ENCODE measurements around the gene NAA40.
"Not testable (repeated sequence)": the region's sequence is repeated elsewhere in the genome, so short reads cannot be mapped to it uniquely, and the experiment has no call there.

The NAA40 gene

GRCh38 chr11:63961608-63962412, 23.0 kb downstream of the NAA40 start:
- peak in 1 of 2 donors; percentile 46 for DNase-seq
- Histone ChIP-seq H3K36me3 (ENCODE audit: control insufficient read depth in 1 of 2, insufficient read depth in 2 of 2, low read length in 2 of 2) (peaks cover 8 to 16% of the 10 kb centered on the region in 2 experiments), H3K27ac (ENCODE audit: low read depth, low read length) (no peak overlapping the region), H3K9ac (ENCODE audit: low read length) (no peak overlapping the region), H2BK12ac (ENCODE audit: low read length) (no peak overlapping the region), H3K27me3 (ENCODE audit: insufficient read depth, low read length) (no peaks in the 10 kb centered on the region), H3K4ac (ENCODE audit: low read depth, low read length) (no peak overlapping the region), H4K8ac (ENCODE audit: low read depth, low read length) (no peak overlapping the region), H4K12ac (ENCODE audit: low read depth, low read length) (no peak overlapping the region), H2BK120ac (ENCODE audit: insufficient read depth, low read length, poor library complexity) (no peak overlapping the region), H3K4me1 (ENCODE audit: control insufficient read depth in 1 of 2, insufficient read depth in 2 of 2, low read length in 2 of 2) (peaks cover 0 to 3% of the 10 kb centered on the region in 2 experiments), H2BK5ac (ENCODE audit: low read depth, low read length, poor library complexity) (no peak overlapping the region), H3K23ac (ENCODE audit: low read length) (no peak overlapping the region), H3K79me1 (ENCODE audit: low read length) (no peaks in the 10 kb centered on the region), H3K14ac (ENCODE audit: low read length) (no peak overlapping the region), H3K79me2 (ENCODE audit: control insufficient read depth, insufficient read depth, low read length, poor library complexity) (no peaks in the 10 kb centered on the region), H3K4me3 (ENCODE audit: low read depth, low read length) (no peak overlapping the region), H2AK5ac (ENCODE audit: low read length) (no peak overlapping the region), H3K9me3 (ENCODE audit: insufficient read depth, low read depth, low read length) (peaks cover 2% of the 10 kb centered on the region), H3K4me2 (ENCODE audit: low read length) (no peak overlapping the region), H4K91ac (ENCODE audit: low read depth, low read length) (no peak overlapping the region), H2AFZ (ENCODE audit: insufficient read depth, low read length, poor library complexity) (no peak overlapping the region), H3K18ac (ENCODE audit: low read length) (no peak overlapping the region)
- WGBS (ENCODE audit: extremely low coverage, insufficient coverage, insufficient read length), result no CpG with 5 or more reads among the region's 19 CpGs

DNA sequence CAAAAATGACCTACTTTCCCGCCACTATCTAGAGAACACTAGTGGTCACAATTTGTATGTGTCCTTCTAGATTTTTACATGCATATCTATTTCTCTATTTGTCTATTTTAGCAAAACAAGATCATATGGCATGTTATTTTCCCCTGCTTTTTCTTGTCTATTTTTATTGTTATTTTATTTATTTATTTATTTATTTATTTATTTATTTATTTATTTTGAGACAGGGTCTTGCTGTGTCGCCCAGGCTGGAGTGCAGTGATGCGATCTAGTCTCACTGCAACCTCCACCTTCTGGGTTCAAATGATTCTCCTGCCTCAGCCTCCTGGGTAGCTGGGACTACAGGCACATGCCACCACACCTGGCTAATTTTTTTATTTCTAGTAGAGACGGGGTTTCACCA, 25.1 kb downstream of the NAA40 start:
- H3K79me2 ChIP-seq (ENCODE audit: control insufficient read depth, insufficient read depth, low read length, poor library complexity); H2AK5ac ChIP-seq (ENCODE audit: low read length); H3K4me2 ChIP-seq (ENCODE audit: low read length); H3K79me1 ChIP-seq (ENCODE audit: low read length); H3K36me3 ChIP-seq (ENCODE audit: control insufficient read depth in 1 of 2, insufficient read depth in 2 of 2, low read length in 2 of 2); H4K12ac ChIP-seq (ENCODE audit: low read depth, low read length); H3K23ac ChIP-seq (ENCODE audit: low read length); H2BK120ac ChIP-seq (ENCODE audit: insufficient read depth, low read length, poor library complexity); H3K4me3 ChIP-seq (ENCODE audit: low read depth, low read length); H4K91ac ChIP-seq (ENCODE audit: low read depth, low read length); H3K9ac ChIP-seq (ENCODE audit: low read length); H3K9me3 ChIP-seq (ENCODE audit: insufficient read depth, low read depth, low read length); H4K8ac ChIP-seq (ENCODE audit: low read depth, low read length); H3K18ac ChIP-seq (ENCODE audit: low read length); H3K4ac ChIP-seq (ENCODE audit: low read depth, low read length); H3K27ac ChIP-seq (ENCODE audit: low read depth, low read length); H3K14ac ChIP-seq (ENCODE audit: low read length); H2BK5ac ChIP-seq (ENCODE audit: low read depth, low read length, poor library complexity); H3K27me3 ChIP-seq (ENCODE audit: insufficient read depth, low read length); H2AFZ ChIP-seq (ENCODE audit: insufficient read depth, low read length, poor library complexity); DNase-seq; H3K4me1 ChIP-seq (ENCODE audit: control insufficient read depth in 1 of 2, insufficient read depth in 2 of 2, low read length in 2 of 2); H2BK12ac ChIP-seq (ENCODE audit: low read length): not testable (repeated sequence)
- WGBS (ENCODE audit: extremely low coverage, insufficient coverage, insufficient read length), result no CpG with 5 or more reads among the region's 4 CpGs

DNA sequence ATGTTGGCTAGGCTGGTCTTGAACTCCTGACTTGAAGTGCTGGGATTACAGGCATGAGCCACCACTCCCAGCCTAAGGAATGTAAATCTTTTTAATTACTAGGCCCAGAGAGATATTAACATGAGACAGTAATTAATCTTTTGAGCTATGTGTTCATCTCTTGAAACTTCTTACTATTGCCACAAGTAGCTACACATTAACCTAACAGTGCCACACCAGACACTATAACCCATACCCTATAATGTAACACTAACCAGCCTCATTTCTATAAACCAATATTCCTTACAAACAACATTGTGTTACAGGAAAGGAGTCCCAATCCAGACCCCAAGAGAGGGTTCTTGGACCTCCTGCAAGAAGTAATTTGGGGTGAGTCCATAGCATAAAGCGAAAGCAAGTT, 27.6 kb downstream of the NAA40 start:
- no peak overlapping the region for H3K9ac ChIP-seq (ENCODE audit: low read length)
- H4K8ac ChIP-seq (ENCODE audit: low read depth, low read length), result no peak overlapping the region
- H2BK120ac ChIP-seq (ENCODE audit: insufficient read depth, low read length, poor library complexity), result no peak overlapping the region
- DNase-seq, result no peak
- peaks cover 0 to 2% of the 10 kb centered on the region in 2 experiments for H3K4me1 ChIP-seq (ENCODE audit: control insufficient read depth in 1 of 2, insufficient read depth in 2 of 2, low read length in 2 of 2)
- no peak overlapping the region for H3K4me3 ChIP-seq (ENCODE audit: low read depth, low read length)
- no peak overlapping the region for H3K14ac ChIP-seq (ENCODE audit: low read length)
- H4K12ac ChIP-seq (ENCODE audit: low read depth, low read length), result no peak overlapping the region
- H2BK5ac ChIP-seq (ENCODE audit: low read depth, low read length, poor library complexity), result no peak overlapping the region
- no peak overlapping the region for H2AFZ ChIP-seq (ENCODE audit: insufficient read depth, low read length, poor library complexity)
- H3K79me1 ChIP-seq (ENCODE audit: low read length), result no peaks in the 10 kb centered on the region
- no peak overlapping the region for H3K4me2 ChIP-seq (ENCODE audit: low read length)
- no peaks in the 10 kb centered on the region for H3K27me3 ChIP-seq (ENCODE audit: insufficient read depth, low read length)
- no peak overlapping the region for H3K27ac ChIP-seq (ENCODE audit: low read depth, low read length)
- no peaks in the 10 kb centered on the region for H3K9me3 ChIP-seq (ENCODE audit: insufficient read depth, low read depth, low read length)
- no peak overlapping the region for H3K23ac ChIP-seq (ENCODE audit: low read length)
- H2AK5ac ChIP-seq (ENCODE audit: low read length), result no peak overlapping the region
- no peak overlapping the region for H3K18ac ChIP-seq (ENCODE audit: low read length)
- no peak overlapping the region for H3K4ac ChIP-seq (ENCODE audit: low read depth, low read length)
- no peaks in the 10 kb centered on the region for H3K36me3 ChIP-seq (ENCODE audit: control insufficient read depth in 1 of 2, insufficient read depth in 2 of 2, low read length in 2 of 2)
- no CpG with 5 or more reads among the region's 1 CpG for WGBS (ENCODE audit: extremely low coverage, insufficient coverage, insufficient read length)
- H4K91ac ChIP-seq (ENCODE audit: low read depth, low read length), result no peak overlapping the region
- H2BK12ac ChIP-seq (ENCODE audit: low read length), result no peak overlapping the region
- no peaks in the 10 kb centered on the region for H3K79me2 ChIP-seq (ENCODE audit: control insufficient read depth, insufficient read depth, low read length, poor library complexity)

DNA sequence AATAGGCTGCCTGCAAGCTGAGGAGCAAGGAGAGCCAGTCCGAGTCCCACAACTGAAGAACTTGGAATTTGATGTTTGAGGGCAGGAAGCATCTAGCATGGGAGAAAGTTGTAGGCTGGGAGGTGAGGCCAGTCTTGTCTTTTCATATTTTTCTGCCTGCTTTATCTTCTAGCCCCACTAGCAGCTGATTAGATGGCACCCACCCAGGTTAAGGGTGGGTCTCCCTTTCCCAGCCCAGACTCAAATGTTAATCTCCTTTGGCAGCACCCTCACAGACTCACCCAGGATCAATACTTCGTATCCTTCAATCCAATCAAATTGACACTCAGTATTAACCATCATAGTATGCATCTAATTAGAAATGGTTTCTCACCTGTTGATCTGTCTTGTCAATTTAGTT, 30.7 kb downstream of the NAA40 start:
- no peak overlapping the region for H3K14ac ChIP-seq (ENCODE audit: low read length)
- no peak for DNase-seq
- no peak overlapping the region for H3K23ac ChIP-seq (ENCODE audit: low read length)
- no peak overlapping the region for H3K4me3 ChIP-seq (ENCODE audit: low read depth, low read length)
- no peak overlapping the region for H3K4me2 ChIP-seq (ENCODE audit: low read length)
- no peak overlapping the region for H3K18ac ChIP-seq (ENCODE audit: low read length)
- no peak overlapping the region for H4K8ac ChIP-seq (ENCODE audit: low read depth, low read length)
- no peak overlapping the region for H3K9ac ChIP-seq (ENCODE audit: low read length)
- no peaks in the 10 kb centered on the region for H3K36me3 ChIP-seq (ENCODE audit: control insufficient read depth in 1 of 2, insufficient read depth in 2 of 2, low read length in 2 of 2)
- H2BK12ac ChIP-seq (ENCODE audit: low read length), result no peak overlapping the region
- no peak overlapping the region for H4K12ac ChIP-seq (ENCODE audit: low read depth, low read length)
- no peak overlapping the region for H2AFZ ChIP-seq (ENCODE audit: insufficient read depth, low read length, poor library complexity)
- peaks cover under 1% of the 10 kb centered on the region for H3K79me1 ChIP-seq (ENCODE audit: low read length)
- no peak overlapping the region for H3K4ac ChIP-seq (ENCODE audit: low read depth, low read length)
- H3K9me3 ChIP-seq (ENCODE audit: insufficient read depth, low read depth, low read length), result no peaks in the 10 kb centered on the region
- no CpG with 5 or more reads among the region's 2 CpGs for WGBS (ENCODE audit: extremely low coverage, insufficient coverage, insufficient read length)
- H2AK5ac ChIP-seq (ENCODE audit: low read length), result no peak overlapping the region
- no peaks in the 10 kb centered on the region for H3K4me1 ChIP-seq (ENCODE audit: control insufficient read depth in 1 of 2, insufficient read depth in 2 of 2, low read length in 2 of 2)
- no peak overlapping the region for H4K91ac ChIP-seq (ENCODE audit: low read depth, low read length)
- no peak overlapping the region for H2BK5ac ChIP-seq (ENCODE audit: low read depth, low read length, poor library complexity)
- no peak overlapping the region for H2BK120ac ChIP-seq (ENCODE audit: insufficient read depth, low read length, poor library complexity)
- no peaks in the 10 kb centered on the region for H3K27me3 ChIP-seq (ENCODE audit: insufficient read depth, low read length)
- H3K79me2 ChIP-seq (ENCODE audit: control insufficient read depth, insufficient read depth, low read length, poor library complexity), result peaks cover under 1% of the 10 kb centered on the region
- no peak overlapping the region for H3K27ac ChIP-seq (ENCODE audit: low read depth, low read length)

Measured in trophoblast cell (in vitro differentiated cells and primary cell).